ENCODE results near the gene RAC3. TPM values are rescaled to one million over a fixed set of nuclear protein-coding genes. Genes with fewer than 3 reads are reported as not detected.

The RAC3 gene
- total RNA-seq, 4 donors from 2014 or later: 1.8 to 2.5 (median 2.2) TPM

GRCh38 chr17:82058230-82058854 lies 26.9 kb downstream of the RAC3 start:
- WGBS: 81% methylated on average over 10 of the region's 17 CpGs
- no peak overlapping the region for H3K27ac ChIP-seq (replicated peaks in 1 of 4)
- H3K27me3 ChIP-seq: no peaks in the 10 kb centered on the region
- no peaks in the 10 kb centered on the region for H3K9me3 ChIP-seq
- intact Hi-C loops (cut with DNase I): no loop called here
- no peak overlapping the region for H3K4me3 ChIP-seq
- H3K4me1 ChIP-seq: peaks cover 3 to 22% (median 9%) of the 10 kb centered on the region in 4 donors
- H3K36me3 ChIP-seq: peaks cover 64 to 99% (median 99%) of the 10 kb centered on the region in 4 donors
- DNase-seq (ENCODE audit: extremely low spot score): no peak
- TF ChIP-seq, protein P1, sequence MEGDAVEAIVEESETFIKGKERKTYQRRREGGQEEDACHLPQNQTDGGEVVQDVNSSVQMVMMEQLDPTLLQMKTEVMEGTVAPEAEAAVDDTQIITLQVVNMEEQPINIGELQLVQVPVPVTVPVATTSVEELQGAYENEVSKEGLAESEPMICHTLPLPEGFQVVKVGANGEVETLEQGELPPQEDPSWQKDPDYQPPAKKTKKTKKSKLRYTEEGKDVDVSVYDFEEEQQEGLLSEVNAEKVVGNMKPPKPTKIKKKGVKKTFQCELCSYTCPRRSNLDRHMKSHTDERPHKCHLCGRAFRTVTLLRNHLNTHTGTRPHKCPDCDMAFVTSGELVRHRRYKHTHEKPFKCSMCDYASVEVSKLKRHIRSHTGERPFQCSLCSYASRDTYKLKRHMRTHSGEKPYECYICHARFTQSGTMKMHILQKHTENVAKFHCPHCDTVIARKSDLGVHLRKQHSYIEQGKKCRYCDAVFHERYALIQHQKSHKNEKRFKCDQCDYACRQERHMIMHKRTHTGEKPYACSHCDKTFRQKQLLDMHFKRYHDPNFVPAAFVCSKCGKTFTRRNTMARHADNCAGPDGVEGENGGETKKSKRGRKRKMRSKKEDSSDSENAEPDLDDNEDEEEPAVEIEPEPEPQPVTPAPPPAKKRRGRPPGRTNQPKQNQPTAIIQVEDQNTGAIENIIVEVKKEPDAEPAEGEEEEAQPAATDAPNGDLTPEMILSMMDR (IDR thresholded peaks at IDR 0.05): no peak
- no peak for TF ChIP-seq POLR2A (IDR thresholded peaks at IDR 0.05; ENCODE audit: low read depth)

DNA sequence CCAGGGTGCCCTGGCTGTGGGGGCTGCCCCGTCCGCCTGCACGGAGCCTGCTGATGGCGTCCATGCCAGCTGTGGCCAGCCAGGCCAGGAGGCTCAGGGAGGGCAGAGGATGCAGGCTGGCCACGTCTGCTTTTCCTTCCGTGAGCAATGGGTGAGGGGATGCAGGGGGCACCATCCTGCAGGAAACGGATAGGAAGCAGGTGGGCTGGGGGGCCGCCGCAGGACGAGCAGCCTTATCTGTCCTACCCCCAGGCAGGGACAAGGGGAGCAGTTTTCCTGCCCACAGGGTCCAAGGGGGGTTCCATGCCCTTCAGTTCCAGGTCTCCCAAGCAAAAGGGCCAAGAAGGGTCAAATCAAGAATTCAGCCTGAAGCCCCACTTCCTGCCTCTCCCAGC lies 27.4 kb downstream of the RAC3 start:
- TF ChIP-seq EP300 (IDR thresholded peaks at IDR 0.05) (no peak), POLR2AphosphoS5 (IDR thresholded peaks at IDR 0.05) (no peak), POLR2A (IDR thresholded peaks at IDR 0.05; ENCODE audit: low read depth) (no peak)
- TF ChIP-seq, protein P1 (IDR thresholded peaks at IDR 0.05): no peak
- DNase-seq (ENCODE audit: extremely low spot score): no peak
- Histone ChIP-seq H3K4me3 (no peak overlapping the region), H3K4me1 (peaks cover 1 to 22% (median 8%) of the 10 kb centered on the region in 4 donors), H3K27ac (replicated peaks in 1 of 4) (no peak overlapping the region), H3K36me3 (peaks cover 63 to 100% (median 99%) of the 10 kb centered on the region in 4 donors), H3K9me3 (no peaks in the 10 kb centered on the region), H3K27me3 (no peaks in the 10 kb centered on the region)
- intact Hi-C loops (cut with DNase I): no loop called here
- WGBS: 52% methylated on average over 10 of the region's 10 CpGs

- Histone ChIP-seq H3K4me3 (no peak overlapping the region), H3K27ac (replicated peaks in 1 of 4) (no peak overlapping the region), H3K9me3 (no peaks in the 10 kb centered on the region), H3K4me1 (peaks cover 7 to 22% (median 13%) of the 10 kb centered on the region in 4 donors), H3K36me3 (peaks cover 57 to 100% (median 96%) of the 10 kb centered on the region in 4 donors), H3K27me3 (no peaks in the 10 kb centered on the region)
- no peak for TF ChIP-seq POLR2AphosphoS5 (IDR thresholded peaks at IDR 0.05)
- TF ChIP-seq EP300 (IDR thresholded peaks at IDR 0.05): no peak
- no peak for TF ChIP-seq POLR2A (IDR thresholded peaks at IDR 0.05; ENCODE audit: low read depth)
- DNase-seq (ENCODE audit: extremely low spot score): no peak
- intact Hi-C loops (cut with DNase I): no loop called here
- WGBS: 70% methylated on average over 5 of the region's 19 CpGs
Observed at GRCh38 chr17:82059272-82060000, 28.0 kb downstream of the RAC3 start.

DNA sequence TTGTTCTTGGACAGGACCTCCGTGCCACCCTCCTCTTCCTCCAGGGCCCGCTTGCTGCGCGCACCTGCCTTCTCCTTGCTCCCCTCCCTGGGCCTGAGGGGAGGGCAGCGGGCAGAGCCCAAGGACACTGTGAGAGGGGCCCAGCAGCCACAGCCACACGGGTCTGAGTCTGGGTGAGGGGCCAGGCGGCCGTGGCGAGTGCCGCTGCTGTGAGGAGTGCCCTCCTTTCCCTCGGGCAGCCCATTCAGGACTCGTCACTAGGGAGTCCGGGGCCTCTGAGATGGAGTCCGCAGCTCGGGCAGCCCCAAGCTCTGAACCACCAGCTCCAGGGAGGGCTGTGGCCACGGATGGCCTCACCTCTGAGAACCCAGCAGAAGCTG lies 28.5 kb downstream of the RAC3 start:
- no peak for TF ChIP-seq POLR2AphosphoS5 (IDR thresholded peaks at IDR 0.05)
- TF ChIP-seq EP300 (IDR thresholded peaks at IDR 0.05): no peak
- TF ChIP-seq, protein P1 (IDR thresholded peaks at IDR 0.05): no peak
- TF ChIP-seq POLR2A (IDR thresholded peaks at IDR 0.05; ENCODE audit: low read depth): no peak
- DNase-seq (ENCODE audit: extremely low spot score): no peak
- Histone ChIP-seq H3K27me3 (no peaks in the 10 kb centered on the region), H3K4me3 (no peak overlapping the region), H3K4me1 (peaks cover 13 to 27% (median 18%) of the 10 kb centered on the region in 4 donors), H3K9me3 (no peaks in the 10 kb centered on the region), H3K27ac (replicated peaks in 1 of 4) (no peak overlapping the region), H3K36me3 (peaks cover 52 to 94% (median 91%) of the 10 kb centered on the region in 4 donors)
- WGBS: 85% methylated on average over 12 of the region's 16 CpGs
- intact Hi-C loops (cut with DNase I): no loop called here

- intact Hi-C loops (cut with DNase I): no loop called here
- Histone ChIP-seq H3K27ac (replicated peaks in 1 of 4) (no peak overlapping the region), H3K4me3 (no peak overlapping the region), H3K4me1 (peaks cover 15 to 25% (median 19%) of the 10 kb centered on the region in 4 donors), H3K27me3 (no peaks in the 10 kb centered on the region), H3K9me3 (no peaks in the 10 kb centered on the region), H3K36me3 (peaks cover 45 to 88% (median 85%) of the 10 kb centered on the region in 4 donors)
- no peak for DNase-seq (ENCODE audit: extremely low spot score)
- no peak for TF ChIP-seq POLR2A (IDR thresholded peaks at IDR 0.05; ENCODE audit: low read depth)
- TF ChIP-seq, protein P1 (IDR thresholded peaks at IDR 0.05): no peak
- TF ChIP-seq POLR2AphosphoS5 (IDR thresholded peaks at IDR 0.05): no peak
- no peak for TF ChIP-seq EP300 (IDR thresholded peaks at IDR 0.05)
- 93% methylated on average over 4 of the region's 14 CpGs for WGBS
Observed at GRCh38 chr17:82060614-82061013, 29.1 kb downstream of the RAC3 start.

Data from esophagus muscularis mucosa (tissue), 4 donors.